ENCODE data around the gene MED27. TPM values are rescaled to one million over a fixed set of nuclear protein-coding genes. Genes with fewer than 3 reads are reported as not detected.

MED27 gene
- total RNA-seq, 2 donors from 2014 or later, result 29.0 to 30.5 TPM

- H3K4me3 Mint-ChIP-seq, result no peak overlapping the region
These were observed 190.0 kb downstream of the MED27 start for GRCh38 chr9:131889437-131890251.

DNA sequence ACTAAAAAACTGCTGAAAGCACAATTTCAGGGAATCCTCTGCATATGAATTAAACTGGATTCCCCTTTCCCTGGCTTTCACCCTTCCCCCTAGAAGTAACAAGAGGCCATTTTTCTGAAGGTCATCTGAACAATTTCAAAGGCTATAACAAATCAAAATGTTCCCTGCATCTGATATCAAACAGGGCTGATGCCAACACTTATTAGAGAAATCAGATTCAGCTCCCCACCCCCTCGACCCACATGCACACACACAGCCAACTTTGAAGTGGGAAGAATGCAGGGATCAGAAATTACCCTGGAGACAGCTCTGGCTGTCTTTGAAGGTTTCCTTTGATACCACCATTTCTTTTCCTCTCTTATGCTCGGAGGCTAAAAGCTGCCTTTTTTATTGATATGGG lies 190.7 kb downstream of the MED27 start:
- peaks cover 0 to 2% of the 10 kb centered on the region in 2 donors for H3K36me3 Mint-ChIP-seq (ENCODE audit: insufficient read depth in 2 of 2)
- ATAC-seq (replicated peaks in 1 of 2), result no peak
- no peak overlapping the region for H3K27ac Mint-ChIP-seq
- H3K9me3 Mint-ChIP-seq, result no peaks in the 10 kb centered on the region
- no peak for DNase-seq
- H3K4me3 Mint-ChIP-seq, result no peak overlapping the region
- H3K4me1 Mint-ChIP-seq (ENCODE audit: low read depth), result no peaks in the 10 kb centered on the region
- H3K27me3 Mint-ChIP-seq (ENCODE audit: low read depth), result no peaks in the 10 kb centered on the region

More at GRCh38 chr9:131889437-131890251, 190.0 kb downstream of the MED27 start:
- ATAC-seq (replicated peaks in 1 of 2) (no peak), DNase-seq (no peak)
- no peaks in the 10 kb centered on the region for H3K27me3 Mint-ChIP-seq (ENCODE audit: low read depth)
- H3K36me3 Mint-ChIP-seq (ENCODE audit: insufficient read depth in 2 of 2), result peaks cover 0 to 2% of the 10 kb centered on the region in 2 donors
- no peaks in the 10 kb centered on the region for H3K4me1 Mint-ChIP-seq (ENCODE audit: low read depth)
- no peaks in the 10 kb centered on the region for H3K9me3 Mint-ChIP-seq
- H3K27ac Mint-ChIP-seq, result no peak overlapping the region

DNA sequence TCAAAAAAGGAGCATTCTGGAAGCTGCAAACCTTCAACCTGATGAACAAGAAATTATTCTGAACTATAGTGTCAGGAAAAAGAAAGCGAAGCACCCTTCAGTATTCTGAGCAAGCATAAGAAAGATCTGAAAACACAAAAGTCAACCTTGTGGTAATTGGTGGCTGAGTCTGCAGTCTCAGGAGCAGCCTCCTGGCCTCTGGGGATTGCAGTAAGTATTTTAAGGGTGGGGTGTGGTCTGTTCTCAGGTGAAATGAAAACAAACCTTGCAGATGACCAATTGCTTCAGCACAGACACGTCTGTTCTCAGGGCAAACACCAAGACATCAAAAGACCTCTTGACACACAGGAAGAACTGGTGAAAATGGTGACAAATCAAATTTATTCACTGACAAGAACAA lies 192.0 kb downstream of the MED27 start:
- Mint-ChIP-seq H3K27me3 (ENCODE audit: low read depth) (no peaks in the 10 kb centered on the region), H3K36me3 (ENCODE audit: insufficient read depth in 2 of 2) (peaks cover 0 to 2% of the 10 kb centered on the region in 2 donors), H3K4me1 (ENCODE audit: low read depth) (no peaks in the 10 kb centered on the region), H3K4me3 (no peak overlapping the region), H3K27ac (no peak overlapping the region), H3K9me3 (no peaks in the 10 kb centered on the region)
- DNase-seq, result no peak
- ATAC-seq (replicated peaks in 1 of 2), result no peak

DNA sequence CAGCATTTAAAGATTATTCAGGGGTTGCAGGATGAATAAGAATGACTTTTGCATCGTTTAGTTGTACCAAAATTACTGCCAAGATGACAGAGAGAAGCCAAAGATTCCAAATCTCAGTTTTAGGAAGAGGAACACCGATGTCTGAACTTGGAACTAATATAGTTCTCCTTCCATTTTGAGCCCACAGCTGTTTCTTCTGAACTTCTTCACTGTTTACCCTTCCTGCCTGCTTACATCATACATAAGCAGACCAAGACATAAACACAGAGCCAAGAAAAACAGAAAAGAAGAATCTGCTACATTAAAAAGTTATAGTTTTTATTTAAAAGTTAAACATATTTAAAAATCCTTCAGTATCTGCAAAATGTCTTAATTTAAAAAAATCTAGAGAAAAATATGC lies 192.8 kb downstream of the MED27 start:
- H3K4me1 Mint-ChIP-seq (ENCODE audit: low read depth), result no peaks in the 10 kb centered on the region
- no peaks in the 10 kb centered on the region for H3K27me3 Mint-ChIP-seq (ENCODE audit: low read depth)
- ATAC-seq (replicated peaks in 1 of 2), result no peak
- H3K9me3 Mint-ChIP-seq, result no peaks in the 10 kb centered on the region
- no peak for DNase-seq
- no peak overlapping the region for H3K4me3 Mint-ChIP-seq
- H3K27ac Mint-ChIP-seq, result no peak overlapping the region
- H3K36me3 Mint-ChIP-seq (ENCODE audit: insufficient read depth in 2 of 2), result peaks cover 0 to 2% of the 10 kb centered on the region in 2 donors

DNA sequence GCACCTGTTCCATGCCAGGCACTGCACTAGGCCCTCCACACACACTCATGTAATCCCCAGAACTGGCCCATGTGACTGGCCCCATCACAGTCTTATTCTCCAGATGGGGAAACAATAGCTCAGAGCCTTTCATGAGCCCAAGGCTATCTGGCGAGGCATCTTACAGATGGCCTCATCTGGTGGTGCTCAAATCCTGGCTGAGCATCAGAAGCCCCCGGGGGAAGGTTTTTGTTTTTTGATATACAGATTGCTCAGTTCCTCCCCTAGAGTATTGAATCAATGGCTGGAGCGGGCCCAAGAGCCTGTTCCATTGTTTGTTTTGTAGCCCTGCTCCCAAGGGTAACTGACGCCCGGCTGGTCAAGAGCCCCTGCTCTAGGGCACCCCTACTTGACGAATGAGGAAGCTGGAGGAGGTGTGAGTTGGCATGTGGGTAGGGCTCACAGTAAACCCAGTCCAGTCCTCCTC lies 194.5 kb downstream of the MED27 start:
- Mint-ChIP-seq H3K27me3 (ENCODE audit: low read depth) (no peaks in the 10 kb centered on the region), H3K4me1 (ENCODE audit: low read depth) (no peaks in the 10 kb centered on the region), H3K27ac (no peak overlapping the region), H3K36me3 (ENCODE audit: insufficient read depth in 2 of 2) (no peaks in the 10 kb centered on the region), H3K4me3 (no peak overlapping the region), H3K9me3 (no peaks in the 10 kb centered on the region)
- DNase-seq, result no peak
- no peak for ATAC-seq (replicated peaks in 1 of 2)

GRCh38 chr9:131884222-131884621 lies 195.4 kb downstream of the MED27 start:
- no peak for ATAC-seq (replicated peaks in 1 of 2)
- DNase-seq, result no peak
- Mint-ChIP-seq H3K4me1 (ENCODE audit: low read depth) (no peaks in the 10 kb centered on the region), H3K27ac (peak overlapping the region; percentile 14), H3K36me3 (ENCODE audit: insufficient read depth in 2 of 2) (no peaks in the 10 kb centered on the region), H3K4me3 (no peak overlapping the region), H3K27me3 (ENCODE audit: low read depth) (no peaks in the 10 kb centered on the region), H3K9me3 (no peaks in the 10 kb centered on the region)

DNA sequence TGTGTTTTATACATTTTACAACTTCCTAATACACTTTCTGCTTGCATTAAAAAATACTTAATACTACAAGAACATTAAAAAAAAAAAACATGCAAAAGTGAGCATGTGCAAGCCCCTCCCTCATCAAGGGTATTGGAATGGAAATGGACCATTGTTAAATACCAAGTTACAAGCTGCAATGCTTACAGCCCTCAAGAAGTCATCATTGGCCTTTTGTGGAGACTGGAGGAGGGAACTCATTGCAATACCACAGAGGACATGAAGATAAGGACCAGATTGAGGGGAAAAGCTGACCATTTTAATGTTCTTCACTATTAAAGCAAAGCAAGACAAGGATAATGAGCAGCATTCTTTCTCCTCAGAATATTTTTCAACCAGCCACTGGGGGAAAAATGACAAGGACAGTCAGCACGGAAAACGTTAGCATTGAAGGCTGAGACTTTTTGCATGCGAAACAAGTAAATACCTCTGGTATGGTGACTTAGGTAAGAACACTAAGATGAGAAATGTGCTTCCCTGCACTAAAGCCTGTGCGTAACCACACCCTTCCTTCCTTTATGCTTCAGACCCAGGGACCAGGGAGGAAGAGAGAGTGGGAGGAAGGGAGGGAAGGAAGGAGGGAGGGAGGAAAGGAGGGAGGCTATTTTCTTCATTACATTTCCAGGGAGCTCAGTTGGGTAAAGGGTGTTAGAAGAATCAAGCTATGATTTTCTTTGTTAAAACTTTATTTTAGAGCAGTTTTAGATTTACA lies 198.7 kb downstream of the MED27 start:
- DNase-seq, result no peak
- Mint-ChIP-seq H3K36me3 (ENCODE audit: insufficient read depth in 2 of 2) (no peaks in the 10 kb centered on the region), H3K9me3 (no peaks in the 10 kb centered on the region), H3K4me1 (ENCODE audit: low read depth) (peaks cover 15% of the 10 kb centered on the region), H3K27me3 (ENCODE audit: low read depth) (no peaks in the 10 kb centered on the region), H3K4me3 (no peak overlapping the region), H3K27ac (no peak overlapping the region)
- ATAC-seq (replicated peaks in 1 of 2), result no peak

- no peaks in the 10 kb centered on the region for H3K36me3 Mint-ChIP-seq (ENCODE audit: insufficient read depth in 2 of 2)
- H3K27me3 Mint-ChIP-seq (ENCODE audit: low read depth), result no peaks in the 10 kb centered on the region
- no peak overlapping the region for H3K4me3 Mint-ChIP-seq
- H3K9me3 Mint-ChIP-seq, result no peaks in the 10 kb centered on the region
- ATAC-seq (replicated peaks in 1 of 2) (no peak), DNase-seq (no peak)
- H3K27ac Mint-ChIP-seq, result no peak overlapping the region
- H3K4me1 Mint-ChIP-seq (ENCODE audit: low read depth), result peaks cover 17% of the 10 kb centered on the region
These were observed 199.8 kb downstream of the MED27 start for GRCh38 chr9:131879911-131880290.

DNA sequence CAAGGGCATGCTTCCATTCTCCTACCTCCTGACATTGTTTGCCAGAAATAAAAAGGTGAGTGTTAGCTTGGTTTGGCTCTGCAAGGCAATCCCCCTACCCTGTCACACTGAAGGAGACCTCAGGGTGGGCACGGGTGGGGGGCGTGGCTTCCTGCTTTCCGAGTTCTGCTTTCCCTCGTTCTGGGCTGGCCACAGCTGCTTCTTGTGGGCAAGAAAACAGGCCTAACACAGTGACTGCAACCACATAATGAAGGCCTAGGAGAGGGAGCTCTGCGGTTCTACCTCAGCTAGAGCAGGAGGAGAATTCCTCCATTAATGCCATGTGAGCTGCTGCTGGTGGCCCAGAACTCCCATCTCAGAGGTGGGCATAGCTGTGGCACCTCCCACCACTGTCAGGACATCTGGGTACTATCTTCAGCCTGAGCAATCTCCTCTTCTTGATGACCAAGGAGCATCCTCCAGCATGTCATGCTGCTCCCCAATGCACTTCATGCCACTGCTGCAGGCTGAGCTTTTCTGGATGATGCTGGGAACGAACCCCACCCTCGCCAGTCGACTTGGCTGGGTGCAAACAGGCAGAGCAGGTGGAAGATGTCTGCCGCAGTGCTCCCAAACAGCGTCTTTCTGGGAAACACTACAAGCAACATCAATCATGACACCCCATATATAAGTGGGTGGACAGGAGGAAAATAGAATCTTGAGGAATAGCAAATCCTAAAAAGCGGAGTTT lies 200.3 kb downstream of the MED27 start:
- H3K27ac Mint-ChIP-seq, result no peak overlapping the region
- no peaks in the 10 kb centered on the region for H3K36me3 Mint-ChIP-seq (ENCODE audit: insufficient read depth in 2 of 2)
- DNase-seq, result no peak
- ATAC-seq (replicated peaks in 1 of 2), result no peak
- H3K4me1 Mint-ChIP-seq (ENCODE audit: low read depth), result peaks cover 17% of the 10 kb centered on the region
- no peaks in the 10 kb centered on the region for H3K9me3 Mint-ChIP-seq
- no peak overlapping the region for H3K4me3 Mint-ChIP-seq
- H3K27me3 Mint-ChIP-seq (ENCODE audit: low read depth), result no peaks in the 10 kb centered on the region

DNA sequence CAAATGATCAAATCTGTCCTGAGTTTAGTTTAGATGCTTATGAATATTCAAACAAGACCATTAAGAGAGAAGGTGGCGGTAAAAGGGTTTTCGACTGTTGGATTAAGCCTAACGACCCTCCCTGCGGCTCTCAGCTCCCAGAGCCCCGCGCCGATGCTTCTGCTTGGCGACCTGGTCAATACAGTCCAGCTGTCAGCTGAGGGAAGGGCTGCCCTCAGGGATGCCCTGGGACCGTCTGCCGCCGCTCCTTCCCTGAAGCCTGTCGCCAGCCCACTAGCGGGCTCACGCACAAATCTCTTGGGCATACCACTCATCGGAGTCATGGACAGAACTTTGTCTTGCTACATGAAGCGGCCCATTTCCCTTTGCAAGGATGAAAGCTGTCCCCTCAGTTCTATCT lies 203.2 kb downstream of the MED27 start:
- Mint-ChIP-seq H3K27ac (peak overlapping the region; percentile 41), H3K4me3 (no peak overlapping the region)

DNA sequence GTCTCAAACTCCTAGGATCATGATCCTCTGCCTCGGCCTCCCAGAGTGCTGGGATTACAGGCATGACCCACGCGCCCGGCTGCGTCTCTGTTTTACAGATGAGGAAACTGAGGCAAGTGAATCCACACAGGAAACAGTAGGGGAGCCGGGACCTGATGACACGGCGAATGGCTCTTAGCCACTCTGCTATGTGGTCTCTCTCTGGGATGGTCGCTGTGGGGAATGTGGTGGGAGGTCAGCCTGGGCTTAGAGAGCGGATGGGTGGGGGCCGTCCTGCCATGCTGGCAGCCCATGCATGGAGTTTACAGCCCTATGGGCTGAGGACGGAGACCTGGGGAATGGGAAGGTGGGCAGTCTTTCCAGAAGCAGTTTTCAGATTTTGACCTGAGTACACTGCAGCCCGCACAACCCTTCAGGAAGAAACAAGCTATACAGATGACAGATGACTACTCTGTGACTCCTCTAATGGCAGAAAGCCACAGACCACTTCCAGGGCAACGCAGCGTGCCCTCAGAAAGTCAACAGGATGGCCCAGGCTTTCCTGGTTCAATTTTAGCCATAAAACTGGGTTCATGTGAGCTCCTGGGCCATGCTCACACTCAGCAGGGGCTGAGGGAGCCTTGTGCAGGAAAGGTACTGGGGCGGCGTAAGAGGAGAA lies 203.7 kb downstream of the MED27 start:
- ATAC-seq (replicated peaks in 1 of 2) (peak; percentile 74 to 86), DNase-seq (peak; percentile 8 to 27)
- H3K9me3 Mint-ChIP-seq, result no peaks in the 10 kb centered on the region
- no peaks in the 10 kb centered on the region for H3K27me3 Mint-ChIP-seq (ENCODE audit: low read depth)
- H3K4me1 Mint-ChIP-seq (ENCODE audit: low read depth), result peaks cover 17% of the 10 kb centered on the region
- H3K4me3 Mint-ChIP-seq, result no peak overlapping the region
- H3K27ac Mint-ChIP-seq, result peak overlapping the region; percentile 41
- H3K36me3 Mint-ChIP-seq (ENCODE audit: insufficient read depth in 2 of 2), result no peaks in the 10 kb centered on the region

More for the DNA sequence above, 203.2 kb downstream of the MED27 start:
- DNase-seq (no peak), ATAC-seq (replicated peaks in 1 of 2) (no peak)
- Mint-ChIP-seq H3K36me3 (ENCODE audit: insufficient read depth in 2 of 2) (no peaks in the 10 kb centered on the region), H3K27me3 (ENCODE audit: low read depth) (no peaks in the 10 kb centered on the region), H3K4me1 (ENCODE audit: low read depth) (peaks cover 17% of the 10 kb centered on the region), H3K9me3 (no peaks in the 10 kb centered on the region)

DNA sequence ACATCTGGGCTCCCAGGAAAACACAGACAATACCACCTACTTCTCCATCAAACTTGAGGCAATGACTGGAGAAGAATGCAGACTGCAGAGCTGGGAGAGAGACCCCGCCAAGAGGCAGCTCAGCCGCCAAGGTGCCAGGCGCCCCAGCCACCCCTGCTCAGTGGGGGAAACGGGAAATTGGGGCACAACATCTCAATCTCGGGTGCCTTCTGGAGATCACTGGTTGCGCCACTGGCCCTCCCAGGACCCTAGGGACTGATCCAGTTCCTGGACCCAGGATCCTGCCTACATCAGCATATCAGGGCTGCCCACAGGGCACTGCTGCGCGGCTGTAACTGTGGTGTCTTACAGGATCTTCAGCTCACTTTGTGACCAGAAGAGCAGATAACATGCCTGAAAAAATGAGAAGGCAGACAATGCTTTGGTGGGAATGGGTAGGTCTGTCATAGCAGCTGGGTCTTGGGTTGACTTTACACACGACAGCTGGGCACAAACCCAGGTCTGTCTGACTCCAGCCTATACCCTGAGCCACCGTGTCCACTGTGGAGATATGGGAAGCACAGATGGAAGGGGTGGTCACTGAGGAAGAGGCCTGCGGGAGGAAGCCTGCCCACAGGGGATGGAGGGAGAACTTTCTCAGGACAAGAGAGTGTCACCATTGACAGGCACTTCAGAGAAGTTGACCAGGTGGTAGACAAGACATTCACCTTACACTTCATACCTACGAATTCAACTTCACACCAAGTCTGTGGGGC lies 204.6 kb downstream of the MED27 start:
- Mint-ChIP-seq H3K27me3 (ENCODE audit: low read depth) (no peaks in the 10 kb centered on the region), H3K27ac (no peak overlapping the region), H3K4me3 (no peak overlapping the region), H3K36me3 (ENCODE audit: insufficient read depth in 2 of 2) (no peaks in the 10 kb centered on the region), H3K4me1 (ENCODE audit: low read depth) (peaks cover 17% of the 10 kb centered on the region), H3K9me3 (no peaks in the 10 kb centered on the region)
- no peak for DNase-seq
- ATAC-seq (replicated peaks in 1 of 2), result no peak

Data from activated T-cell treated with anti-CD3 and anti-CD28 coated beads, Interleukin-2, amount 50 U/mL, for 72 hours (primary cell).